Astrocyte of the cerebellum (primary cell): Measurements from ENCODE around the gene QSER1.

Experiments
- DNase-seq: peaks from one replicate; pipeline ENCODE4 v3.0.0-alpha.2; 2011; ENCODE audit warnings: low read depth
- H3K4me3 ChIP-seq: 2 replicates; pipeline ENCODE4 v1.5.1; 2011; ENCODE audit warnings: mild to moderate bottlenecking, low read depth, low read length, moderate library complexity
- in situ Hi-C: cut with HindIII; loops from 2 replicates; pipeline ENCODE4 v1.10.0; 2017; ENCODE audit warnings: low sequenced_read_pairs
- TF ChIP-seq, protein P1 (sequence below): IDR thresholded peaks from 2 replicates; pipeline ENCODE4 v1.5.1; 2012; ENCODE audit warnings: low read length, low read depth, moderate library complexity, mild to moderate bottlenecking; ENCODE audit errors: missing control alignments

QSER1 gene

DNA sequence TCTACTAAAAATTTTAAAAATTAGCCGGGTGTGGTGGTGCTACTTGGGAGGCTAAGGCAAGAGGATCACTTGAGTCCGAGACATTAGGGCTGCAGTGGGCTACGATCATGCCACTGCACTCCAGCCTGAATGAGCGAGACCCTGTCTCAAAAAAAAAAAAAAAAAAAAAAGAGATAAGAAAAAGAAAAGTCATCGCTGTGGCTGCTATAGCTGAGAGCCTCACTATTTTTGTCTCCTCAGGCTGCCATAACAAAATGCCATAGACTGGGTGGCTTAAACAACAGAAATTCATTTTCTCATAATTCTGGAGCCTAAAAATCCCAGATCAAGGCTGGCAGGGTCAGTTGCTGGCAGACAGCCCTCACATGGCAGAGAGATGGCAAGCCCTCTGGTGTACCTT is 93.0 kb downstream of the QSER1 start:
- H3K4me3 ChIP-seq, result no peak overlapping the region
- no peak for DNase-seq
- in situ Hi-C loops, result no loop called here
- TF ChIP-seq, protein P1, sequence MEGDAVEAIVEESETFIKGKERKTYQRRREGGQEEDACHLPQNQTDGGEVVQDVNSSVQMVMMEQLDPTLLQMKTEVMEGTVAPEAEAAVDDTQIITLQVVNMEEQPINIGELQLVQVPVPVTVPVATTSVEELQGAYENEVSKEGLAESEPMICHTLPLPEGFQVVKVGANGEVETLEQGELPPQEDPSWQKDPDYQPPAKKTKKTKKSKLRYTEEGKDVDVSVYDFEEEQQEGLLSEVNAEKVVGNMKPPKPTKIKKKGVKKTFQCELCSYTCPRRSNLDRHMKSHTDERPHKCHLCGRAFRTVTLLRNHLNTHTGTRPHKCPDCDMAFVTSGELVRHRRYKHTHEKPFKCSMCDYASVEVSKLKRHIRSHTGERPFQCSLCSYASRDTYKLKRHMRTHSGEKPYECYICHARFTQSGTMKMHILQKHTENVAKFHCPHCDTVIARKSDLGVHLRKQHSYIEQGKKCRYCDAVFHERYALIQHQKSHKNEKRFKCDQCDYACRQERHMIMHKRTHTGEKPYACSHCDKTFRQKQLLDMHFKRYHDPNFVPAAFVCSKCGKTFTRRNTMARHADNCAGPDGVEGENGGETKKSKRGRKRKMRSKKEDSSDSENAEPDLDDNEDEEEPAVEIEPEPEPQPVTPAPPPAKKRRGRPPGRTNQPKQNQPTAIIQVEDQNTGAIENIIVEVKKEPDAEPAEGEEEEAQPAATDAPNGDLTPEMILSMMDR, result no peak

DNA sequence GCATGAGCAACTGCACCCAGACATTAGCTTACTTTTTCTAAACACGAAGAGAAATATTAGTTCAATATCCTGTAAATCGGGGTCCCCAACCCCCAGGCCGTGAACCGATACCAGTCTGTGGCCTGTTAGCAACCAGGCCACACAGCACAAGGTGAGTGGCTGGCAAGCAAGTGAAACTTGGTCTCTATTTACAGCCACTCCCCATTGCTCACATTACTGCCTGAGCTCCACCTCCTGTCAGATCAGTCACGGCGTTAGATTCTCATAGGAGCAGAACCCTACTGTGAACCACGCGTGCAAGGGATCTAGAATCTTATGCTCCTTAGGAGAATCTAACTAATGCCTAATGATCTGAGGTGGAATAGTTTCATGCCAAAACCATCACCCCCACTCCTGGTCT is 95.2 kb downstream of the QSER1 start:
- in situ Hi-C loops, result no loop called here
- TF ChIP-seq, protein P1, result no peak
- DNase-seq, result no peak
- H3K4me3 ChIP-seq, result no peak overlapping the region

DNA sequence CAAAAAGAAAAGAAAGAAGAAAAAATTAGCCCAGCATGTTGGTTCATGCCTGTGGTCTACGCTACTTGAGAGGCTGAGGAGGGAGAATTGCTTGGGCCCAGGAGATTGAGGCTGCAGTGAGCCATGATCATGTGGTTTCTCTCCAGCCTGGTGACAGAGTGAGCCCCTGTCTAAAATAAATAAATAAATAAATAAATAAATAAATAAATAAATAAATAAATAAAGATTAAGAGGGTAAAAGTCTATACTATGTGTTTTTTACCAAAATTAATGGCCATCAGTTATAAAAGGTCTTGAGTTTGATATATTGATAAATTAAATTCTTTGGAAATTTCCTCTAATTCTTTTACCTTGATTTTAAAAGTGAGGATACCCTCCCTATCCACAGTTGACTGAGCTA is 97.9 kb downstream of the QSER1 start:
- no peak for DNase-seq
- no peak overlapping the region for H3K4me3 ChIP-seq
- TF ChIP-seq, protein P1, result no peak
- in situ Hi-C loops, result no loop called here

DNA sequence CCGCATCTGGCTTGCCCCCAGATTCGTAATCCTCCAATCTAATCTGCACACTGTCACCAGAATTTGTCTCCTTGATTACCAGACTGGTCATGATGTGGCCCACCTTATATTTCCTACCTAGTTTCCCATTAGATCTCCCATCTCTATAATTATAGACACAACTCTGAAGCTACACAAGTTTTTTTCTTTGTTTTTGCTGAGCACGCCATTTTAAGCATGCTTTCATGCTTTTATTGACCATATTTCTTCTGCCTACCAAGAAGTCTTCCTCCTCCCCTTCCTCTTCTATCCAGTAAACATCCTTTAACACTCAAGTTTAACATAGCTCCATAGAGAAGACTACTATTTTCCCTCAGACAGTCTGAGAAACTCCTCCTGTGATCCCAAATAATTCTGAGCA is 98.8 kb downstream of the QSER1 start:
- TF ChIP-seq, protein P1, result no peak
- in situ Hi-C loops, result no loop called here
- no peak for DNase-seq
- H3K4me3 ChIP-seq, result no peak overlapping the region

DNA sequence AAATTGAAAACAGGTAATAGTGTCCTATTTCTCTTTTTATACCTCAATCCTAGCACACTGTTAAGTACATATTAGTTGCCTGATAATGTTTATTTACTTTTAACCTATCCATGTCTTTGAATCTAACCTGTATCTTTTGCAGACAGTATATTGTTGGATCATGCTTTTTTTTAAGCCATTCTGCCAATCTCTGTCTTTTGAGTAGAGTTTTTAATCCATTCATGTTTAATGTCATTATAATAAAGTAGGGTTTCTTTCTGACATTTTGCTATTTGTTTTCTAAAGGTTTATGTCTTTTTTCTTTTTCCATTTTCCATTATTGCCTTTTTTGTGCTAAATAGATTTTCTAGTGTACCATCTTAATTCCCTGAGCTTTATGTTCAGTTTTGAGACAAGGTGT is 99.3 kb downstream of the QSER1 start:
- no peak for DNase-seq
- H3K4me3 ChIP-seq, result no peak overlapping the region
- TF ChIP-seq, protein P1, result no peak
- in situ Hi-C loops, result no loop called here

DNA sequence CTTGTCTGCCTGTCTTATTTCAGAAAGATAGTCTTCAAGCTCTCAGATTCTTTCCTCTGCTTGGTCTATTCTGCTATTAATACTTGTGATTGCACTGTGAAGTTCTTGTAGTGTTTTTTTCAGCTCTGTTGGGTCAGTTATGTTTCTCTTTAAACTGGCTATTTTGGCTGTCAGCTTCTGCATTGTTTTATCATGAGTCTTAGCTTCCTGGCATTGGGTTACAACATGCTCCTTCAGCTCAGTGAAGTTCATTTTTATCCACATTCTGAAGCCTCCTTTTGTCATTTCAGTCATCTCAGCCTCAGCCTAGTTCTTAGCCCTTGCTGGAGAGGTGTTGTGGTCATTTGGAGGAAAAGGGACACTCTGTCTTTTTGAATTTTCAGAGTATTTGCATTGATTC is 107.6 kb downstream of the QSER1 start:
- TF ChIP-seq, protein P1, result no peak
- in situ Hi-C loops, result no loop called here
- DNase-seq, result peak; percentile 64

DNA sequence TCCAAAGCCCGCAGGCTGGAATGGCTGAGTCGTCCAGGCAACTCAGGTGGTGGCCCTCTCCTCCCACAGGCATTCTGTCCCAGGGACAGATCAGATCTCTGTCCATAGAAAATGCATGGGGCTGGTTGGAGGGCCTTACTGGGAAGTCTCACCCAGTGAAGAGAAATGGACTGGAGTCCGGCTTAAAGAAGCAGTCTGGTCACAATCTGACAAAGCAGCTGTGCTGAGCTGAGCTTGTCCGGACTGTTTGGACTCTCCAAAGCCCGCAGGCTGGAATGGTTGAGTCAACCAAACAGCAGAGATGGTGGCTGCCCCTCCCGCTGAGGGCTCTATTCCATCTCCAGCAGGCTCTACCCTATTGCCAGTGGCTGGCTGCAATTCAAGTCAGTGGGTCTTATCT is 108.7 kb downstream of the QSER1 start:
- H3K4me3 ChIP-seq, result no peak overlapping the region
- DNase-seq, result no peak
- in situ Hi-C loops, result no loop called here
- TF ChIP-seq, protein P1, result no peak

More for the DNA sequence above, 107.6 kb downstream of the QSER1 start:
- H3K4me3 ChIP-seq, result no peak overlapping the region
